Measurements from ENCODE around the gene TTBK1. TPM values are rescaled to one million over a fixed set of nuclear protein-coding genes. Genes with fewer than 3 reads are reported as not detected.

The TTBK1 gene
- total RNA-seq, 2 donors from 2014 or later: 0.12 to 0.15 TPM

DNA sequence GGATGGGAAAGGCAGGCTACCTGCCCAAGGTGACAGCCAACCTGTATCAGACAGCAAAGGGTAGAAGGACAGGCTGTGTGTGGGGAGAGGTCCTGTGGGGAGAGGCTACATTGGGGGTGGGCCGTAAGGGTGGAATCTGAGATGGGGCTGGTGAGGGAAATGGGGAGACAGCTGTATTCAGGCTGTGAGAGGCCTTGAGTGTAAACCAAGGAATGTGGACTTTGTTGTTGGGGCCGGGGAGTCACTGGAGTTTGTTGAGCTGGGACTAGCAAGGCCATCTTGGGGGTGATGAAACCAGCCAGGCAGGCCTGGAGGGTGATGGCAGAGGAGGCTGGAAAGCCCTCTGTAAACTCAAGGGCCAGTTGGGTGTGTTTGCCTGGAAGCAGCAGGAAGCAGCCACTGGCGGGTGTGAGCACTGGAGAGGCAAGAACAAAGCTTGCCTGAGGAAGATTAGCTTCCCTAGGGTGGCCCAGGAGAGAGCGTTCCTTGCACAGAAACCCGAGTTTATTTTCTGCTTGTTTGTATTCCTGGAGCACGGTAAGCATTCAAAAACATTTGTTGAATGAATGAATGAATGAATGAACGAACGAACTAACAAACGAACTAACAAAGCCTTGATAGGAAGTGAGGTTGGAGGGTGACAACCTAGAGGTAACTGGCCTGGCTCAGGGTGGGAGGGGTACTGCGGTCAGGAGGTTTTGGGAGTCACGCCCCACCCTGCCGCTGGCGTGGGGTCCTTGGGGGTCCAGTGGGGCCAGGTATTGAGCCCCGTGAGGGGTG is 18.9 kb downstream of the TTBK1 start:
- no peak for DNase-seq (ENCODE audit: low spot score)
- Histone ChIP-seq H3K36me3 (no peaks in the 10 kb centered on the region), H3K4me3 (no peak overlapping the region), H3K27me3 (no peaks in the 10 kb centered on the region), H3K4me1 (peaks cover 0 to 7% of the 10 kb centered on the region in 2 donors), H3K9me3 (no peaks in the 10 kb centered on the region), H3K27ac (no peak overlapping the region)
- TF ChIP-seq, protein P1, sequence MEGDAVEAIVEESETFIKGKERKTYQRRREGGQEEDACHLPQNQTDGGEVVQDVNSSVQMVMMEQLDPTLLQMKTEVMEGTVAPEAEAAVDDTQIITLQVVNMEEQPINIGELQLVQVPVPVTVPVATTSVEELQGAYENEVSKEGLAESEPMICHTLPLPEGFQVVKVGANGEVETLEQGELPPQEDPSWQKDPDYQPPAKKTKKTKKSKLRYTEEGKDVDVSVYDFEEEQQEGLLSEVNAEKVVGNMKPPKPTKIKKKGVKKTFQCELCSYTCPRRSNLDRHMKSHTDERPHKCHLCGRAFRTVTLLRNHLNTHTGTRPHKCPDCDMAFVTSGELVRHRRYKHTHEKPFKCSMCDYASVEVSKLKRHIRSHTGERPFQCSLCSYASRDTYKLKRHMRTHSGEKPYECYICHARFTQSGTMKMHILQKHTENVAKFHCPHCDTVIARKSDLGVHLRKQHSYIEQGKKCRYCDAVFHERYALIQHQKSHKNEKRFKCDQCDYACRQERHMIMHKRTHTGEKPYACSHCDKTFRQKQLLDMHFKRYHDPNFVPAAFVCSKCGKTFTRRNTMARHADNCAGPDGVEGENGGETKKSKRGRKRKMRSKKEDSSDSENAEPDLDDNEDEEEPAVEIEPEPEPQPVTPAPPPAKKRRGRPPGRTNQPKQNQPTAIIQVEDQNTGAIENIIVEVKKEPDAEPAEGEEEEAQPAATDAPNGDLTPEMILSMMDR (IDR thresholded peaks at IDR 0.05): no peak

DNA sequence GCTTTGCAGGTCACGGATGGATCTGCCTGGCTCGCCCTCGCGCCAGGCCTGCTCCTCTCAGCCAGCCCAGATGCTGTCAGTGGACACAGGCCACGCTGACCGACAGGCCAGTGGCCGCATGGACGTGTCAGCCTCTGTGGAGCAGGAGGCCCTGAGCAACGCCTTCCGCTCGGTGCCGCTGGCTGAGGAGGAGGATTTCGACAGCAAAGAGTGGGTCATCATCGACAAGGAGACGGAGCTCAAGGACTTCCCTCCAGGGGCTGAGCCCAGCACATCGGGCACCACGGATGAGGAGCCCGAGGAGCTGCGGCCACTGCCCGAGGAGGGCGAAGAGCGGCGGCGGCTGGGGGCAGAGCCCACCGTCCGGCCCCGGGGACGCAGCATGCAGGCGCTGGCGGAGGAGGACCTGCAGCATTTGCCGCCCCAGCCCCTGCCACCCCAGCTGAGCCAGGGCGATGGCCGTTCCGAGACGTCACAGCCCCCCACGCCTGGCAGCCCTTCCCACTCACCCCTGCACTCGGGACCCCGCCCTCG is 19.6 kb downstream of the TTBK1 start:
- Histone ChIP-seq H3K4me1 (peaks cover 0 to 13% of the 10 kb centered on the region in 2 donors), H3K27ac (no peak overlapping the region), H3K9me3 (no peaks in the 10 kb centered on the region), H3K36me3 (no peaks in the 10 kb centered on the region), H3K4me3 (no peak overlapping the region), H3K27me3 (no peaks in the 10 kb centered on the region)
- DNase-seq (ENCODE audit: low spot score): no peak
- TF ChIP-seq, protein P1 (IDR thresholded peaks at IDR 0.05): no peak

DNA sequence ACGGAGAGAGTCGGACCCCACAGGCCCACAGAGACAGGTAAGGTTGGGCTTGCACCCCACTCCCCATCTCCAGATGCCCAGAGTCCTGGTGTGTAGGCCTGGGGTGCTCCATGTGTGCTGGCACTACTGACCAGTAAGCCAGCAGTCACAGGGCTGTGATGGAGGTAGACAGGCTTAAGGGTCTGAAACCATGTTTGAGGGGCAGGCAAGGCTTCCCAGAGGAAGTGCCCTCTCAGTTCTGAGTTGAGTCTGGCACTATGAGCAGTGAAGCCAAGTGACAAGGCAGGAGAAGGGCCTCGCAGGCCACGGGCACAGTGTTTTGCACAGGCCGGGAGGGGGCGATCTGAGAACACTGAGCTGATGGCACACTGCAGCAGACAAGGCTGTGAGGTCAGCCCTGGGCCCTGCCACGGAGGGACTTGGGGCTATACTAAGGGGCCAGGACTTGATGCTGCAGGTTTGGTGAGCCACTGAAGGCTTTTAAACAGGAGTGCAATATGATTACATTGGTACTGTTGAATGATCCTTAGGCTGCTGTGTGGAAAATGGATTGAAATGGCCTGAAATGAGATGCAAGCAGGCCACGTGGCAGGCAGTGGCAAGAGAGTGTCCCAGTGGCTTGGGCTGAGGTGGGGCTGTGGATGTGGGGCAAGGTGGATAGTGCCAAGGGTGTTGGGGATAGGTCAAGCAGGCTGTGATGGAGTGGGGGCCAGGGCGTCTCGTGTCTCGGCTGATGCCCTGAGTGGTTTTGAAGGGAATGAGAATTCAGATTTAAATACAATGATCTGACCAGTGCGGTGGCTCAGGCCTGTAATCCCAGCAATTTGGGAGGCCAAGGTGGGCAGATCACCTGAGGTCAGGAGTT is 20.3 kb downstream of the TTBK1 start:
- Histone ChIP-seq H3K27ac (no peak overlapping the region), H3K9me3 (no peaks in the 10 kb centered on the region), H3K4me1 (peaks cover 0 to 20% of the 10 kb centered on the region in 2 donors), H3K36me3 (no peaks in the 10 kb centered on the region), H3K27me3 (no peaks in the 10 kb centered on the region), H3K4me3 (no peak overlapping the region)
- TF ChIP-seq, protein P1 (IDR thresholded peaks at IDR 0.05): peak; percentile 51 to 83
- DNase-seq (ENCODE audit: low spot score): peak; percentile 78

DNA sequence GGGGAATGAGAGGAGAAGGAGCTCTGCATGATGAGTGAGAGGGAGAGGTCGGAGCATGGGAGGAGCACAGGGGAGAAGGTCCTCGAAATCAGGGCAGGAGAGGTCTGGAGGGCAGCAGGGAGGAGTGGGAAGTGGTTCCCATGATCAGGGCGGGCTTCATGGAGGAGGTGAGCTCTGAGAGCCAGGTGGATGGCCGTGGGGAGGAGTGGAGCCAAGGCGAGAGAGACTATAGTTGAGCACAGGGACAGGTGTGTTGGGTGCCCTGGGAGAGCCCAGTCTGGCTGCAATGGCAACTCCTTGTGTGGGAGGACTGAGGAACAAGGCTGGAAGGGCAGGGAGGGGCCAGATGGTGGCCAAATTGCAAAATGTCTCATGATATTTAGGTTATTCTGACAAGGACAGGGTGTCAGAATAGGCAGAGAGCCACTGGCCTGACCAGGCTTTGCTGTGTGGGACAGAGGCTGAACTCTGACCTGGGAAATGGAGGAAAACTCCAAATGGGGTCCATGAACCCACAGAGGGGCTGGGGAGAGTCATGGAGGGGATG is 21.4 kb downstream of the TTBK1 start:
- H3K4me1 ChIP-seq: peaks cover 0 to 29% of the 10 kb centered on the region in 2 donors
- no peak overlapping the region for H3K4me3 ChIP-seq
- DNase-seq (ENCODE audit: low spot score): no peak
- TF ChIP-seq, protein P1 (IDR thresholded peaks at IDR 0.05): no peak
- H3K36me3 ChIP-seq: no peaks in the 10 kb centered on the region
- no peaks in the 10 kb centered on the region for H3K27me3 ChIP-seq
- no peaks in the 10 kb centered on the region for H3K9me3 ChIP-seq
- H3K27ac ChIP-seq: no peak overlapping the region

DNA sequence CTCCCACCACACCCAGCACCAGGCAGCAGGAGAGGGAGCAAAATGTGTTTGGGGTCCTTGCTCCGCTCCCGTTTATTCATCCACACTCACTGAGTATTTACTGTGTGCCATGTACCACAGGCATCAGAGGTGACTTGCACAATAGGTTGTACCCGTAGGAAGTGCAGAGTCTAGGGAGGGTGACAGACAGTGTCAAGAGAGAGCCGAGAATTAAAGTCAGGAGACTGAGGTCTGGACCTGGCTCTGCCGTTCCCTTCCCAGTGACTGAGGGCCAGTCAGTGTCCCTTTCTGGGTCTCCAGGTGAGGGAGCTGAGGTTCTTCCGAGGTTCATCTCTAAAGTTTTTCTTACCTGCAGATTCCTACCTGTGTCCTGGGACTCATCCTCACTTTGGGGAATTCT is 22.3 kb downstream of the TTBK1 start:
- Histone ChIP-seq H3K27me3 (no peaks in the 10 kb centered on the region), H3K36me3 (no peaks in the 10 kb centered on the region), H3K4me1 (peaks cover 0 to 35% of the 10 kb centered on the region in 2 donors), H3K9me3 (no peaks in the 10 kb centered on the region), H3K27ac (no peak overlapping the region), H3K4me3 (no peak overlapping the region)
- TF ChIP-seq, protein P1 (IDR thresholded peaks at IDR 0.05): no peak
- no peak for DNase-seq (ENCODE audit: low spot score)

Measured in right atrium auricular region (tissue), 2 donors.